Smooth muscle cell of the brain vasculature (primary cell): Measurements from ENCODE around the gene RABGAP1L.

Experiments used
- DNase-seq: peaks from one replicate; pipeline ENCODE4 v3.0.0-alpha.2; 2012; ENCODE audit warnings: low read depth, low spot score

RABGAP1L gene

DNA sequence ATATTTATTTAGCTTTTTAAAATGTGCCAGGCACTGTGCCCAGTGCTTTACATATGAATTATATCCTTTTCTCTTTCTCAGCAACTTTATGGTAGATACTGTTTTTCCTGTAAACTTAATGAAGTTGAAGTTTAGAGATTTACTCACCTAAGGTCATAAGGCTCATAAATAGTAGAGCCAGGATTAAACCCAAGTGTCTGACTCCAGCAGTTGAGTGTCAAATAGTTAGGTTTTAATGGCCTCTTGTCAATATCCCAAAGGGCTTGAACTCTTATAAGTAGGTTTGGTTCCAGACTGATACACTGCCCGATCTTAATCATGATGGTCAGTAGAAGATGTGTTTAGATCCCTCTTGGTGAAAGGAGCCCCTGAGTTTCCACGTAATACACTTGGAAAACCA lies 37.8 kb downstream of the RABGAP1L start:
- no peak for DNase-seq

DNA sequence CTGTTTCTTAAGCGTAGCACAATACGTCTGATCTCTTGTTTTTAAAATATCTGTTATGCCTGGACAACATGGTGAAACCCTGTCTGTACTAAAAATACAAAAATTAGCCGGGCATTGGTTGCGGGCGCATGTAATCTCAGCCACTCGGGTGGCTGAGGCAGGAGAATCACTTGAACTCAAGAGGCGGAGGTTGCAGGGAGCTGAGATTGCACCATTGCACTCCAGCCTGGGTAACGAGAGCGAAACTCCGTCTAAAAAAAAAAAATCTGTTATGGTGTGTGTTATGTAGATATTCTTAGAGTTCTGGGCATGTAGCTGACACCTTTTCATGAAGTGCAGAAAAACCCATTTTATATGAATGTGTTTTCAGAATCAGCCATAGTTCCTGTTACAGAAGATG lies 38.2 kb downstream of the RABGAP1L start:
- no peak for DNase-seq

DNA sequence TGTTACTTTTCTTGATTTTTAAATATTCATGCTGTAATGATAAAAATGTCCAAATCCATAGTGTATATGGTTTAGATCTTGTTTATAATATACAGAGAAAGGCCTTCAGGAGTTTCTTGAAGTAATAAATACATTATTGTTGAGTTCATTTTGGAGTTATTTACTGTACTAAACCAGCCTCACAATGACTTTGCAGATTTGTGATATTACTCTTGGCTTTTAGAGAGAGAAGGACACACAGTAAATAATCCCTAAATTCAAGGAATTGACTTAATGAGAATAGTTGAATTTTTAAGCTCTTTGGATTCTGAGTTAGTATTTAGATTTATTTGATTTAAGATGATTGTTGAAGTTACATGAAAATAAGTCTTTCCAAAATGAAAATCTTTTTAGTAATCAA lies 38.9 kb downstream of the RABGAP1L start:
- no peak for DNase-seq

DNA sequence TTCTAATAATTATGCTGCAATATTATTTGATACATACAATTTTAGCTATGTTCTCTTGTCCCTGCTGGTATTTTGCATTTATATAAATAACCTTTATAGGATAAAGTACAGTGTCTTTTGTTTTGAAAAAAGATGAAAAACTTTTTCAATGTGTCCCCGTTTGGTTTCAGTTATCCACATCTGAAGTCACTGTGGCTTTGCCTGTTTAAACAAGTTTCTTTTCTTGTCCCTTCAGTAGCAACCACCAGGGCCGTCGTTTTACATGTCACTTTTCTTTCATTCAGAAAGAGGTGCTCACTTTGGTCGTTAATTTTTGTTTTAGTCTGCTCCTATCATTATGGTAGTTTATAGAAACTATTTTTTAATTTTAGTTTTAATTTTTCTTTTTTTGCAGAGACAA lies 41.4 kb downstream of the RABGAP1L start:
- DNase-seq: no peak

DNA sequence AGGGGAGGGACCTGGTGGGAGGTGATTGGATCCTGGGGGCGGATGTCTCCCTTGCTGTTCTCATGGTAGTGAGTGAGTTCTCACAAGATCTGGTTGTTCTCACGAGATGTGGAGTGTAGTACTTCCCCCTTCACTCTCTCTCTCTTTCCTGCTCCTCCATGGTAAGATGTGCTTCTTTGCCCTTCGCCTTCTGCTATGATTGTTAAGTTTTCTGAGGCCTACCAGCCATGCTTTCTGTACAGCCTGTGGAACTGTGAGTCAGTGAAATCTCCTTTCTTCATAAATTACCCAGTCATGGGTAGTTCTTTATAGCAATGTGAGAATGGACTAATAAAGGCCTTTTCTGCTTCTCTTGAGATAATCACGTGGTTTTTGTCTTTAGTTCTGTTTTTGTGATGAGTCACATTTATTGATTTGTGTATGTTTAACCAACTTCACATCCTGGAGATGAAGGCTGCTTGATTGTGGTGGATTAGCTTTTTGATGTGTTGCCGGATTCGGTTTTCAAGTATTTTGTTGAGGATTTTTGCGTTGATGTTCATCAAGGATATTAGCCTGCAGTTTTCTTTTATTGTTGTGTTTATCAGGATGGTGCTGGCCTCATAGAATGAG lies 45.5 kb downstream of the RABGAP1L start:
- DNase-seq: no peak

DNA sequence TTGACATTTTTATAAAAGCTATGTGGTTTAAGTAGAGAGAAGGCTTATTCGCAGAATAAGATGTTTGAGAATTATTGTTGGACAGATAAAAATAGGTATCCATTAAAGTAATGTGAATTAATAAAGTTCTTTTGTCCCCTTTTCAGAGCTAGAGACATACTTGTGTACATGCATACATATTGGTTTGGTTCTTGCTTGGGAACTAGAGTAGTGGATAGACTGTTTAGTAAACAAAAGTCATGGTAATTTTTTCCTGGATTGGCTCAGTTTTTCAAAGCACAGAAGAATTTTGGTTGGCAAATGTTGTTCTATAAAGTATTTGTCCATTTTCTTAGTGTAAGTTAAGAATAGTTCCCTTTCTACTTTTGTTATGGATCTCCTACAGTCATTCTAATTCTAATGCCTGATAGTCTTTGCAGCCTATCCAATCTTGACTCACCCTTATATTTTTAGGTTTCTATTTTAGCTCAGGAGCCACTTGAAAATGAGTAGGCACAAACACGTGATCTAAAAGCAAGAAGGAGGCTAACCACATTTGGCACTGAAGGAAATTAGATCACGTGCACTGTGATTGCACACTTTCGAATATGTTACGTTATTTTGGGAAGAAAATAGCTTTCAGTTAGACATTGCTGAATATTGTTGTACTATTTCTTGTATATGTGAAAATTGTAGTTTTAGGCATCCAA lies 47.0 kb downstream of the RABGAP1L start:
- no peak for DNase-seq

DNA sequence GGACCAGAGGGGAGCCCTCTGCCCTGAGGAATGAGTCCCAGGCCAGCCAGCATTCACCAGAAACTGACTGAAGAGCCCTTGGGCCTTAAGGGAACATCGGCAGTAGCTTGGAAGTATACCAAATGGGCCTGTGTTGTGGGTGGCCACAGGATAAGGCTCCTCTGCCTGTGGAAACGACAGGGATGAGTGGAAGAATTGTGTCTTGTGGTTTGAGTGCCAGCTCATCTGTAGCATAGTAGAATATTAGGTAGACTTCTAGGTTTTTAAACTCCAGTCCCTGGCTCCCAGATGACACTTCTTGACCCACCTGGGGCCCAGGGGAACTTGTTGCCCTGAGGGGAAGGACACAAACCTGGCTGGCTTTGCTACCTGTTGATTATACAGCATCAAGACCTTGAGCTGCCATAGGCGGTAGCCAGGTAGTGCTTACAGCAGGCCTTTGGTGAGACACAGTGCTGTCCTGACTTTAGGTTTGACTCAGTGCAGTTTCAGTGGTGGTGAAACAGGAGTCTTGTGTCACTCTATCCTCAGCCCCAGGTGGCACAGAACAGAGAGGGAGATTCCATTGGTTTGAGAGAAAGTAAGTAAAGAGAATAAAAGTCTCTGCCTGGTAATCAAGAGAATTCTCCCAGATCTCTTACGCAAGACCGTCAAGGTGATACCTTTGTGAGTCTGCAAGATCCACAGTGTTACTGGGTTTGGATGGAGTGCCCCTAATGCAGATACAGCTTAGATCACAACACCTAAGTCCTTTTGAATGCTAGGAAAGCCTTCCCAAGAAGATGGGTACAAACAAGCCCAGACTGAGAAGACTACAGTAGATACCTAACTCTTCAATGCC lies 50.2 kb downstream of the RABGAP1L start:
- no peak for DNase-seq

DNA sequence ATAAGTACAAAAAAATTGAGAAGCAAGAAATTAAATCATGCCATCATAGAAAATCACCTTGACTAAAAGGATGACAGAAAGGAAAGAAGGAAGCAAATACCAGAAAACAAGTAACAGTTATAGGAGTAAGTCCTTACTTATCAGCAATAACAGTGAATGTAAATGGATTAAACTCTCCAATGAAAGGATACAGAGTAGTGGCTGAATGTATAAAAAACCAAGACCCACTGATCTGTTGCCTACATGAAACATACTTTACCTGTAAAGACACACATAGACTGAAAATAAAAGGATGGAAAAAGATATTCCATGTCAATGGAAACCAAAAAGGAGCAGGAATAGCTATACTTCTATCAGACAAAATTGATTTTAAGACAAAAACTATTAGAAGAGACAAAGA lies 52.2 kb downstream of the RABGAP1L start:
- DNase-seq: no peak

DNA sequence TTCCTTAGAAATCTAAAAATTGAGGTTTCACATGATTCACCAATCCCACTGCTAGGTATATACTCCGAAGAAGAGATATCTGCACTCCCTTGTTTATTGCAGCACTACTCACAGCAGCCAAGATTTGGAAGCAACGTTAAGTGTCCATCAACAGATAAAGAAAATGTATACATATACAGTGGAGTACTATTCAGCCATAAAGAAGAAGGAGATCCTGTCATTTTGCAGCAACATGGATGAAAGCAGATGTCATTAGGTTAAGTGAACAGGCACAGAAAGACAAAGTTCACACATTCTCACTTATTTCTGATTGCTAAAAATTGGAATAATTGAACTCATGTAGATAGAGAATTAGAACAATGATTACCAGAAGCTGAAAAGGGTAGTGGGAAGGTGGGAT lies 56.4 kb downstream of the RABGAP1L start:
- DNase-seq: no peak

DNA sequence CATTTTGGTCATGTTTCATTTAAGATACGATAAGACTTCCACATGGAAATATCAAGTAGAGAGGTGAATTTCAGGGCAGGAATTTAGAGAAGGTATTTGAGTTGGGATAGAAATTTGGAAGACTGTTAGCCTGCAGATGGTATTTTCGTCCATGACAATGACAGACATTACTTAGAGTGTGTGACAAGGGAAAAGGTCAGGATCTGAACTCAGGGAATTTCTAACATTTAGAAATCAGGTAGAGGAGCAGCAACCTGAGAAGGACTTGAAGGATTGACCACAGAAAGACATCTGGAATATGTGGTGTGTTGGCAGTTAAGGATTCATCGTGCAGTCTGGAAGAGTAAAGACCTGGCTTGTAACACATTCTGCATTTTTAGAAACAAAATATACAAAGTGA lies 57.9 kb downstream of the RABGAP1L start:
- DNase-seq: no peak

DNA sequence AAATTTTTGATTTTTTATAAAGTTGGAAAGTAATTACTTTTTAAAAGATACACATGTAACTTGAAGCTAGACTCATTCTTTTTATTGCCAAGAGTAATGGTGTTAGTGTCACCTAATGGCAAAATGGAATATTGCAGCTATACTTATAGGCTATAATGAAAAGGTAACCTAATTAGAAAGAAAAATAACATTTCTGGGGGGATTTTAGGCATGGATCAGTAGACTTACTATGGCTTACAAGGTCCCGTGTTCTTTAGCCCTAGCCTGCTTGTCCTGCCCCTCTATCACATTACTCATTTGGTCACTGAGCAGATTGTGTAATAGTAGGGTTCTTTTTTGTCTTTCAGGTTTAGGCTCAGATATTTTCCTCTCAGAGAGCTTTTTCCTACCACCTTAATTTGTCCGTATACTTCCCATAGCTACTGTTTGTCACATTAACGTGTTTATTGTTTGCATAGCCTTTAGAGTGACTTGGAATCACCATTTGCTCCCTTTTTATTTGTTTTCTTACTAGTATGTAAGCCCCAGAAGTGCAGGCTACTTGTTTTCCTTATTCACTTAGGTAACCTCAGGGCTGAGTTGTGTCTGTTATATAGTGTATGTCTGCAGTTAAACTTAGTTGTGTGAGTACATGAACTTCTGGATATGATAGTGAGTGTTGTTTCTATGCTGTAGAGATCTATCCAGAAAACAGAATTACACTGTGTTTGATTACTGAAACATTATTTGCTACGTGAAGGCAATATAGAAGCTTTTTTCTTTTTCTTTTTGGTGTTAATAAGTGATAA lies 58.7 kb downstream of the RABGAP1L start:
- DNase-seq: no peak

DNA sequence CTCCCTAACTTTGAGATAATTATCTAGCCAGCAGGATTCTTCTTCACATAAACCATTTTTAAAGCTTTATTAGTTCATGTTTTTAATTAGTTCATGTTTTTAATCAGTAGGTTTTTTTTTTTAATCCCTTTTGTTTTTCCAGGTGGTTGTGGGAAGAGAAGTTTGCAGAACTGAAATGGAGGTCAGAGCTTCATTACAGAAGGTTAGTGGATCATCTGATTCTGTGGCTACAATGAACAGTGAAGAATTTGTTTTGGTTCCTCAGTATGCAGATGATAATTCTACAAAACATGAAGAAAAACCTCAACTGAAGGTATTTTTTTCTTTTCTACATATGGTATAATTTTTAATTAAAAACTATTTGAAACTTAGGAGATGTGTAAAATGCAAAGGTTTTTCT lies 59.7 kb downstream of the RABGAP1L start:
- DNase-seq: no peak

DNA sequence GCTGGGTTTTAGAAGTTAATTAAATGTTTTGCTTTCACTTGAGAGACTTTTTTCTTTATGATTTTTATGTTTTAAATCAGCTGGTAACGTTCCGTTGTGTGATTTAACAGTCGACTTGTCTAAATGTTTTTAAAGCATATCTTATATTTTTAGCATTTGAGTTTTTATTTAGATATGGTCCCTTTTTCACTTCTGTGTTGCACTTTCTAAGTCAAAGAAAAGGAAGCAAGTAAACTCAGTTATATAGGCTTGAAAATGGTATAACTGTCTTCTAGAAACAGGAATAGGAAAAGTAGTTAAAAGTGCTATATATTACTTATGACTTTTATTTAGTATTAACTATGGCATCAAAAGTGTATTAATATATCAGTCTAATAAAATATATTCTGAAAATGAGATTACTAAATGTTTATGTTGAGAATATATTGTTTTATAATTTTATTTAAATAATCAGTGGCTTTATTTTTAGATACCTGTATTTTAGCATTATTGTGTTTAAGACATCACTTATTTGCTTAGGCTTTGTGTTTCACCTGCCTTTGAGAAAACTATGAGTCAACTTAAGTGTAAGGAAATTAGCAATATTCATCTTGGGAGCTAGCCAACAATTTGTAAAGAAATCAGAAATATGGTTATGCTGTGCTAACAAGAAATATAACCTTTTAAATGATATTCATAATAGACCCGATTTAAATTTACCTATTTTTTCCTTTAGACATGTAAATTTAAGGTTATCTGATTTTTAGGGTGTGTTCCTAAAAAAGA lies 60.5 kb downstream of the RABGAP1L start:
- no peak for DNase-seq

DNA sequence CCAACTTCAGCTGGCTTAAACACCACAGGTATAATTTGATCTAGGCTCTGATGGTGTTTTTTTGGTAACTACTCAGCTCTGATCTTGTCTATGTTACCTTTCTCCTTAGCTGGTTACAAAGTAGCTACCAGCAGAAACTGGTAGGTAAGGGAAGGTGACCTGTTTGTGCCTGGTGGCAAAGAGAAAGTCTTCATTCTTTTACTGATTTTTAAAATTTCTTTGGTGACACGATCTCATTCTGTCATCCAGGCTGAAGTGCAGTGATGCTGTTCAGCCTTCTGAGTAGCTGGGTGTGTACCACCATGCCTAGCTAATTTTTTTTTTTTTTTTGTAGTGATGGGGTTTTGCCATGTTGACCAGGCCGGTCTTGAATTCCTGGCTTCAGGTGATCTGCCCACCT lies 62.4 kb downstream of the RABGAP1L start:
- DNase-seq: no peak

DNA sequence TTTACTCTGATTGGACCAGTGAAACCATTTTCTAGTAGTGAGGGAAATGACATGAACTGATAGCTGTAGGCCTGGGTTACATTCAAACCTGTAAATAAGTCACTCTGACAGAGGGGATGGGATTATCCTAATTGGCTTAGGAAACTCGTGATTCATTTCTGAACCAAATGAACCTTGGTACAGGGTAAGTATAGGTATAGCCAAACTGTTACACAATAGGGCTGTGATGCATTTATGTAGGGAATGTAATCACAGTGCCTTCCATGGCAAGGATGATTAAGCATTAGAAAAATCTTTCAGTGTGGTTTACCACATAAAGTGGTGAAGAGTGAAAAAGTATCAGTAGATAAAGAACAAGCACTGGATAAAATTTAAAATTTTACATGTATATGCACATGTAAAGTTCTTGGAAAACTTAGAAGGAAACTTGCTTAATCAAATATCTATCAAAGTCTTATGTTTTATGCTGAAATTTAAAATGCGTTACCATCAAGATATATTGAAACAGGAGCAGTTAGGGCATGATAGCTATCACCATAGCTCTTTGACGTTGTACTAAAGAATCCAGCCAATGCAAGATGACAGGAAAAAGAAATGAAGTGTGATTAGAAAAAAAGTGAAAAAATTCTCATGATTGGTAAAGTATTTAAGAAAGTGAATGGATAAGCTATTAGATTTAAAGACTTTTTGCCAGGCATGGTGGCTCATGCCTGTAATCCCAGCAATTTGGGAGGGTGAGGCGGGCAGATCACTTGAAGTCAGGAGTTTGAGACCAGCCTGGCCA lies 63.0 kb downstream of the RABGAP1L start:
- no peak for DNase-seq

DNA sequence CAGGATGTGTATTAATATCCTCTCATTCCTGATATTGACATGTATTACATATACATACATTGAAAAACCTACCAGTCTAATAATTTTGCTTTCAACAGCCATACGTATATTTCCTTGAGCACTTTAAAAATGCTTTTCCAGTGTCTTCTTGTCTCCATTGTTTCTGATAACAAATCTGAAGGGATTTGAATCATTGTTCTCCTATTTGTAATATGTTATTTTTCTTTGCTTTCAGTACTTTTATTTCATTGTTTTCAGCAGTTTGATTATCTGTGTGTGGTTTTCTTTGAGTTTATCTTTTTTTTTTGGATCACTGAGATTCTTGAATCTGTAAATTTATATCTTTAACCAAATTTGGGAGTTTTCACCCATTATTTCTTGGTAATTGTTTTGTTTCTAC lies 65.3 kb downstream of the RABGAP1L start:
- DNase-seq: no peak

DNA sequence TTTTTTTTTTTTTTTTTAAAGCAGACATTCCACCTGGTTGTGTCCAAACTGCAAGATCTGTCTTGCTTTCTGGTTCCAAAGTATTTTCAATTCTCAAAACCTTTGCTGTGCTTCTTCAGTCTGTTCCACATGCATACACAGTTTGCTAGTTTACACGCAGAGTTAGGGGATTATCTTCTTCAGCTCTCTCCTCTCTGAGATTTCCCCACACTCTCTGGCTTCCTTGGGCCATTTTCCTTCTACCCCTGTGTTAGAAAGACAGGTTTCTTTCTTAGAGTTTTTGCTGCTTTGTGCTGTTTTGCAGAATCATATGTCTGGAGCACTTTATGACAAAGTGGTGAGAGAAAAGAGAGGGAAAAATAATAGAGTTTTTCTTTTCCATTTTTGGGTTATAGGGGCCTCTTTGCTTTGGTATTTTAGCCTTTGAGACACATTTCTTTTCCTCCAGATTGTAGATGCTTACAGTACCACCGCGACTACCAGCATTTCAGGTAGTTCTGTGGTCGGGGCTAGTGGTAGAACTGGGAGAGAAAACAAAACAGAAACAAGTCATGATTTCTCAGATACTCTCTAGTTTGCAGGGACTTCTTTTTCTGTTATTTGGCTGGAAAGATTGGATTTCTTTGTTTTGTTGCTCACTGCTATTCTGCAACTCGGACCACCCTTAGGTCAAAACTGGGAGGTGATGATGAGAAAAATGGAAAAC lies 66.3 kb downstream of the RABGAP1L start:
- no peak for DNase-seq

DNA sequence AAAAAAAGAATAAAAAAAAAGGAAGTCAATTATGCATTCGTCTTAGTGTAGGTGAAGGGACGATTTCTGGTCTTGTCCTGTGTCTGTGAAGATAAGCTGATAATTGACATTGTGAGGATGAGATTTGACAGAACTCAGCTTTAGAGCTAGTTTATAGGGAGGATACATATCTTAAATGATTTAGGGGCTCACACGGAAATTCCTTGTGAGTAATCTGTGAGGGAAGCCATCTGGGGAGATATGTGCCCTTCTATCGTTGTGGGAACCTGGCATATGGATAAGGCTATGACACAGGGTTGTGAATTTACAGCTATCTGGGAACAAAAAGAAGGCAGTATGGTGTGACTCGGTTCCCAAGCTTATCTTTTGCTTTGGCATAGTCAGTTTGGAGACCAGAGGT lies 71.1 kb downstream of the RABGAP1L start:
- DNase-seq: no peak

DNA sequence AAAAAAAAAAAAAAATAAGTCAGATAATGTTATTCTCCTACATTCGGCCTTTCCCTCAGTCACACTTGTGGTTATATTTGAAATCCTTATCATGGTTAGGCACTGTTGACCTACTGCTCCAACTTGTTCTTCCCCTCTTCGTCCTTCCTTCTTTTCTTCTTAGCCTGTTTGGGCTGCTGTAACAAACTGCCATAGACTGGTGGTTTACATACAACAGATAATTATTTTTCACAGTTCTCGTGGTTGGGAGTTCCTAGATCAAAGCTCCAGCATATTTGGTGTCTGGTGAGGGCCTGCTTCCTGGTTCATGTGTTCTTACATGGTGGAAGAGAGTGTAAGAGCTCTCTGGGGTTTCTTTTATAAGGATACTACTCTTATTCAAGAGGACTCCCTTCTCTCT lies 73.4 kb downstream of the RABGAP1L start:
- DNase-seq: no peak
